B cell (primary cell): ENCODE results near the gene ZNF641. TPM values are rescaled to one million over a fixed set of nuclear protein-coding genes. Genes with fewer than 3 reads are reported as not detected.

ENCODE experiments used
- ATAC-seq: fragments of 200-7000 bp; cut with Tn5 transposase; one replicate; pipeline ENCODE4 v1.10.0; 2021; ENCODE audit warnings: low read depth, mild to moderate bottlenecking, moderate number of reproducible peaks, moderate library complexity
- CTCF ChIA-PET: fragments of 350-600 bp; sonication (Branson Sonifier 250); formaldehyde crosslinking; loops from one replicate; lab custom pipeline; 2021; ENCODE audit warnings: antibody characterized with exemption, inconsistent platforms; lab: Charles Lee
- POLR2A ChIA-PET: fragments of 350-600 bp; sonication (Branson Sonifier 250); formaldehyde crosslinking; loops from one replicate; lab custom pipeline; 2021; ENCODE audit warnings: antibody characterized with exemption; lab: Charles Lee
- DNase-seq: peaks from one replicate; pipeline ENCODE4 v3.0.0; 2013
- H2AFZ ChIP-seq: 2 replicates; pipeline ENCODE4 v1.6.1; 2012; ENCODE audit warnings: mild to moderate bottlenecking, low read depth, low read length; ENCODE audit not compliant: insufficient read depth, poor library complexity, severe bottlenecking
- H3K27ac ChIP-seq, 2 donors: 1 replicate in 1 of 2; 2 replicates in 1 of 2; pipeline ENCODE4 v1.5.1; 2012 to 2013; ENCODE audit warnings: low read length in 2 of 2, mild to moderate bottlenecking in 2 of 2, moderate library complexity in 1 of 2
- H3K27me3 ChIP-seq, 4 experiments: fragments of 200-600 bp in 1 of 4; sonication (generic) in 1 of 4; replicated peaks in 1 of 4; 1 replicate in 2 of 4; 2 replicates in 2 of 4; pipeline versions ENCODE4 v1.6.1 to v1.7.0; 2013 to 2016; ENCODE audit warnings: low read length in 3 of 4, mild to moderate bottlenecking in 2 of 4, mixed read lengths in 1 of 4, moderate library complexity in 1 of 4; ENCODE audit not compliant: insufficient read depth in 4 of 4, control insufficient read depth in 3 of 4; ENCODE audit errors: control extremely low read depth in 1 of 4
- H3K36me3 ChIP-seq, 2 experiments: replicated peaks in 1 of 2; 1 replicate in 1 of 2; 2 replicates in 1 of 2; pipeline versions ENCODE4 v1.6.1 to v1.7.1; 2013; ENCODE audit warnings: low read length in 1 of 2; ENCODE audit not compliant: insufficient read depth in 2 of 2, control insufficient read depth in 1 of 2; ENCODE audit errors: control extremely low read depth in 1 of 2, extremely low read depth in 1 of 2
- H3K4me1 ChIP-seq, 2 donors: fragments of 200-600 bp in 1 of 2; sonication (generic) in 1 of 2; 1 replicate in 1 of 2; 2 replicates in 1 of 2; pipeline versions ENCODE4 v1.5.1 to v1.6.1; 2013 to 2017; ENCODE audit warnings: low read length in 2 of 2; ENCODE audit not compliant: control insufficient read depth in 2 of 2, insufficient read depth in 2 of 2
- H3K4me2 ChIP-seq: replicated peaks from 2 replicates; pipeline ENCODE3; 2012; ENCODE audit warnings: mild to moderate bottlenecking, low read depth, low read length; ENCODE audit not compliant: poor library complexity, severe bottlenecking
- H3K4me3 ChIP-seq, 5 experiments: fragments of 200-600 bp in 1 of 5; sonication (generic) in 1 of 5; 1 replicate in 3 of 5; 2 replicates in 2 of 5; pipeline versions ENCODE4 v1.5.1 to v1.7.0; 2011 to 2016; ENCODE audit warnings: low read length in 4 of 5, mild to moderate bottlenecking in 4 of 5, low read depth in 2 of 5, control low read depth in 1 of 5, moderate library complexity in 1 of 5; ENCODE audit not compliant: insufficient read depth in 1 of 5; ENCODE audit errors: control extremely low read depth in 1 of 5, extremely low read depth in 1 of 5
- H3K79me2 ChIP-seq: fragments of 200-600 bp; sonication (generic); one replicate; pipeline ENCODE4 v1.6.0; 2016; ENCODE audit warnings: low read length; ENCODE audit not compliant: control insufficient read depth, insufficient read depth
- H3K9ac ChIP-seq: fragments of 200-600 bp; sonication (generic); 2 replicates; pipeline ENCODE4 v1.6.1; 2017; ENCODE audit warnings: mild to moderate bottlenecking, low read length, moderate library complexity
- H3K9me3 ChIP-seq, 3 donors: one replicate each; pipeline versions ENCODE4 v1.6.1 to v1.7.1; 2013; ENCODE audit warnings: low read length in 2 of 3; ENCODE audit not compliant: control insufficient read depth in 2 of 3, insufficient read depth in 1 of 3; ENCODE audit errors: control extremely low read depth in 1 of 3
- H4K20me1 ChIP-seq: 2 replicates; pipeline ENCODE4 v1.6.0; 2012; ENCODE audit warnings: mild to moderate bottlenecking, low read length; ENCODE audit not compliant: insufficient read depth, control insufficient read depth, poor library complexity, severe bottlenecking
- H3K27ac Mint-ChIP-seq: one replicate; pipeline ENCODE4 v1.8.0; 2021; ENCODE audit warnings: mixed read lengths
- H3K27me3 Mint-ChIP-seq: one replicate; pipeline ENCODE4 v1.8.0; 2021; ENCODE audit warnings: mixed read lengths
- H3K4me1 Mint-ChIP-seq: one replicate; pipeline ENCODE4 v1.8.0; 2021; ENCODE audit warnings: mixed read lengths
- H3K4me3 Mint-ChIP-seq: one replicate; pipeline ENCODE4 v1.8.0; 2021; ENCODE audit warnings: mixed read lengths
- H3K9me3 Mint-ChIP-seq: one replicate; pipeline ENCODE4 v1.8.0; 2022; ENCODE audit warnings: mixed read lengths; ENCODE audit not compliant: insufficient read depth
- EZH2 ChIP-seq: IDR thresholded peaks from 2 replicates; pipeline ENCODE4 v1.6.1; 2012; ENCODE audit warnings: borderline replicate concordance, low read depth, mild to moderate bottlenecking, moderate library complexity, low read length; ENCODE audit not compliant: insufficient read depth, poor library complexity, severe bottlenecking
- WGBS: methylation state at CpG from one replicate; pipeline ENCODE4 v1.1.5; 2013; ENCODE audit warnings: missing lambda C conversion rate; ENCODE audit not compliant: insufficient coverage; 5-methylcytosine and 5-hydroxymethylcytosine counted together
- intact Hi-C: fragments of 100-400 bp; cut with micrococcal nuclease; formaldehyde crosslinking; loops from one replicate; pipeline ENCODE4 v1.10.0; 2022
- polyA plus RNA-seq: library from polyadenylated mRNA; depleted of rRNA; stranded (reverse); fragments of >200 nt; gene quantifications from 2 replicates; pipeline ENCODE4 v1.2.3, GENCODE V29; 2012
- total RNA-seq, 2 donors: library from RNA; stranded (reverse); fragments of 120-200 nt in 1 of 2; gene quantifications; 1 replicate in 1 of 2; 2 replicates in 1 of 2; pipeline versions ENCODE4 v1.2.3 to v1.2.4, GENCODE V29; 2013 to 2022
- TF ChIP-seq, protein P1 (sequence below): fragments of 200-600 bp; IDR thresholded peaks from one replicate; pipeline ENCODE4 v1.8.0; 2022; ENCODE audit warnings: antibody characterized with exemption, mild to moderate bottlenecking

ZNF641 gene
- total and polyA plus RNA-seq, 2 donors (not counting 1 experiment from before 2014, with no cell fraction given): 10.3 to 34.2 TPM

DNA sequence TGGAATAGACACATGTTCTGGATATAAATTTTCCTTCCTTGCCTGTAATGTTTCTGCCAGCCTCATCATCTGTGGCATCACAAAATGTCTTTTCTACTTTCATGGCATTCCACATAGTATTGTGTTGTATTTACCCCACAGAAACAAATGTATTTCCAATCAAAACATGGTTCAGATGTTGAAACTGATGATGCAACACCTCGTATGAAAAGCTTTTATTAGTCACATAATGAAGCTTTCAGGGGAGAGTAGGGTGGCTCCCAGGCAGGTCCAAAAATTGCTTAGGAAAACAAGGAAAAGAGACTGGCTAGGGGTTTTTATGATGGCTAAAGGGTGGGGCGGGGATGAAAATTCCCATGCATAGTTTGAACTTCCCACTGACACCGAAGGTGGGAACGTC is 29.1 kb upstream of the ZNF641 start:
- ATAC-seq (no peak), DNase-seq (no peak)
- H3K4me3 Mint-ChIP-seq: no peak overlapping the region
- no peak overlapping the region for H3K4me3 ChIP-seq
- TF ChIP-seq EZH2: no peak
- TF ChIP-seq, protein P1, sequence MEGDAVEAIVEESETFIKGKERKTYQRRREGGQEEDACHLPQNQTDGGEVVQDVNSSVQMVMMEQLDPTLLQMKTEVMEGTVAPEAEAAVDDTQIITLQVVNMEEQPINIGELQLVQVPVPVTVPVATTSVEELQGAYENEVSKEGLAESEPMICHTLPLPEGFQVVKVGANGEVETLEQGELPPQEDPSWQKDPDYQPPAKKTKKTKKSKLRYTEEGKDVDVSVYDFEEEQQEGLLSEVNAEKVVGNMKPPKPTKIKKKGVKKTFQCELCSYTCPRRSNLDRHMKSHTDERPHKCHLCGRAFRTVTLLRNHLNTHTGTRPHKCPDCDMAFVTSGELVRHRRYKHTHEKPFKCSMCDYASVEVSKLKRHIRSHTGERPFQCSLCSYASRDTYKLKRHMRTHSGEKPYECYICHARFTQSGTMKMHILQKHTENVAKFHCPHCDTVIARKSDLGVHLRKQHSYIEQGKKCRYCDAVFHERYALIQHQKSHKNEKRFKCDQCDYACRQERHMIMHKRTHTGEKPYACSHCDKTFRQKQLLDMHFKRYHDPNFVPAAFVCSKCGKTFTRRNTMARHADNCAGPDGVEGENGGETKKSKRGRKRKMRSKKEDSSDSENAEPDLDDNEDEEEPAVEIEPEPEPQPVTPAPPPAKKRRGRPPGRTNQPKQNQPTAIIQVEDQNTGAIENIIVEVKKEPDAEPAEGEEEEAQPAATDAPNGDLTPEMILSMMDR: no peak
- no peaks in the 10 kb centered on the region for H3K27me3 ChIP-seq
- H3K36me3 ChIP-seq: no peaks in the 10 kb centered on the region
- H3K27ac Mint-ChIP-seq: no peak overlapping the region
- no peak overlapping the region for H2AFZ ChIP-seq
- ChIA-PET CTCF (no interaction called here), POLR2A (no interaction called here)
- H3K27me3 Mint-ChIP-seq: peaks cover 27% of the 10 kb centered on the region
- H3K9ac ChIP-seq: no peak overlapping the region
- no peaks in the 10 kb centered on the region for H3K4me1 Mint-ChIP-seq
- H3K9me3 ChIP-seq: peaks cover 0 to 4% (median 0%) of the 10 kb centered on the region in 3 donors
- no peaks in the 10 kb centered on the region for H3K9me3 Mint-ChIP-seq
- H4K20me1 ChIP-seq: no peaks in the 10 kb centered on the region
- intact Hi-C loops: no loop called here
- no peaks in the 10 kb centered on the region for H3K79me2 ChIP-seq
- WGBS: no CpG with 5 or more reads among the region's 4 CpGs
- no peaks in the 10 kb centered on the region for H3K4me1 ChIP-seq
- H3K4me2 ChIP-seq: no peak overlapping the region
- no peak overlapping the region for H3K27ac ChIP-seq

DNA sequence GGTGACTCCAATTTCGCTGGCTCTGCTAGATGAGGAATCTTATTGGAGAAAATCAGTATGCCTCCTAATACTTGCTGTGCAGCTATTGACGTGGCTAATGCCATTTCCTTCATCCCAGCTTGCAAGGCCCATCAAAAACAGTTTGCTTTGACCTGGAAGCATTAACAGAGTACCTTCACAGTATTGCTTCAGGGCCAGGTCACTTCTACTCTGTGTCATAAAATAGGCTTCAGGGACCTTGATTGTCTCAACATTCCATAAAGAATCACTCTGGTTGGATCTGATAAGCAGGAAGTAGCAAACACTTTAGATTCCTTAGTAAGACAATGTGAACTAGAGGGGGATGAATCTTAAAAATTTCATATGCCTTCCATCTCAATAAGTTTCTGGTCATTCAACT is 26.9 kb upstream of the ZNF641 start:
- peaks cover 25% of the 10 kb centered on the region for H3K27me3 Mint-ChIP-seq
- H3K27ac ChIP-seq: no peak overlapping the region
- H3K4me3 Mint-ChIP-seq: no peak overlapping the region
- TF ChIP-seq, protein P1: no peak
- no peak for TF ChIP-seq EZH2
- no peaks in the 10 kb centered on the region for H3K4me1 ChIP-seq
- POLR2A ChIA-PET: interaction anchor here (0.6 kb wide), 1 partner anchor 1786 kb away, joined by 5 read pairs; no protein-coding TSS in a partner anchor
- DNase-seq: no peak
- intact Hi-C loops: no loop called here
- H3K9me3 Mint-ChIP-seq: no peaks in the 10 kb centered on the region
- H3K9ac ChIP-seq: no peak overlapping the region
- H3K36me3 ChIP-seq: no peaks in the 10 kb centered on the region
- H3K4me3 ChIP-seq: no peak overlapping the region
- H3K27ac Mint-ChIP-seq: no peak overlapping the region
- 69% methylated on average over 2 of the region's 2 CpGs for WGBS
- H3K4me1 Mint-ChIP-seq: no peaks in the 10 kb centered on the region
- no peaks in the 10 kb centered on the region for H3K27me3 ChIP-seq
- H3K4me2 ChIP-seq: no peak overlapping the region
- H4K20me1 ChIP-seq: no peaks in the 10 kb centered on the region
- H2AFZ ChIP-seq: no peak overlapping the region
- H3K9me3 ChIP-seq: peaks cover 0 to 4% (median 0%) of the 10 kb centered on the region in 3 donors
- no peaks in the 10 kb centered on the region for H3K79me2 ChIP-seq
- no peak for ATAC-seq
- CTCF ChIA-PET: no interaction called here
